MM.1S (cell line): ENCODE measurements around the gene CHRNB1.

Source experiments
- EZH2 ChIP-seq: fragments of 300-600 bp; sonication (generic); optimal IDR thresholded peaks from 2 replicates; pipeline ENCODE3; 2017; ENCODE audit warnings: low read depth, mild to moderate bottlenecking, antibody characterized with exemption, low read length, mixed read lengths
- EZH2phosphoT487 ChIP-seq: fragments of 300-600 bp; sonication (generic); IDR thresholded peaks from 2 replicates; pipeline ENCODE4 v1.6.1; 2018; ENCODE audit warnings: antibody characterized with exemption, low read length
- TF ChIP-seq, protein P1 (sequence below): fragments of 300-600 bp; sonication (generic); IDR thresholded peaks from 2 replicates; pipeline ENCODE4 v1.5.1; 2016; ENCODE audit warnings: antibody characterized with exemption, low read length, mixed read lengths

DNA sequence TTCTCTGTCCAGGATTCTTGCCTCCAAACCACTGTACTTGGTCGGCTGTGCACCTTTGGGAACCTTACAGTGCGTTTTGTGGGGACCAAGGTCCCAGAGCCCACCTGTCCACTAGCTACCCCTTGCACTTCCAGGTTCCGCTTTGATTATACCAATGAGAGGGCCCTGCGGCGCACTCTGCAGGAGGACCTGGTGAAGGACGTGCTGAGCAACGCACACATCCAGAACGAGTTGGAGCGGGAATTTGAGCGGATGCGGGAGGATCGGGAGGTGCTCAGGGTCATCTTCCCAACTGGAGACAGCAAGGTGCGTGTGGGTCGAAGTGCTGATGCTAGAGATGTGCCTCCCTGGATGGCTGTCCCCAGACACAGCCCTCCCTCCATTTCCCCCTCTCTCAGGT lies 58.1 kb downstream of the CHRNB1 start:
- TF ChIP-seq EZH2 (no peak), EZH2phosphoT487 (no peak)
- TF ChIP-seq, protein P1, sequence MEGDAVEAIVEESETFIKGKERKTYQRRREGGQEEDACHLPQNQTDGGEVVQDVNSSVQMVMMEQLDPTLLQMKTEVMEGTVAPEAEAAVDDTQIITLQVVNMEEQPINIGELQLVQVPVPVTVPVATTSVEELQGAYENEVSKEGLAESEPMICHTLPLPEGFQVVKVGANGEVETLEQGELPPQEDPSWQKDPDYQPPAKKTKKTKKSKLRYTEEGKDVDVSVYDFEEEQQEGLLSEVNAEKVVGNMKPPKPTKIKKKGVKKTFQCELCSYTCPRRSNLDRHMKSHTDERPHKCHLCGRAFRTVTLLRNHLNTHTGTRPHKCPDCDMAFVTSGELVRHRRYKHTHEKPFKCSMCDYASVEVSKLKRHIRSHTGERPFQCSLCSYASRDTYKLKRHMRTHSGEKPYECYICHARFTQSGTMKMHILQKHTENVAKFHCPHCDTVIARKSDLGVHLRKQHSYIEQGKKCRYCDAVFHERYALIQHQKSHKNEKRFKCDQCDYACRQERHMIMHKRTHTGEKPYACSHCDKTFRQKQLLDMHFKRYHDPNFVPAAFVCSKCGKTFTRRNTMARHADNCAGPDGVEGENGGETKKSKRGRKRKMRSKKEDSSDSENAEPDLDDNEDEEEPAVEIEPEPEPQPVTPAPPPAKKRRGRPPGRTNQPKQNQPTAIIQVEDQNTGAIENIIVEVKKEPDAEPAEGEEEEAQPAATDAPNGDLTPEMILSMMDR = peak; percentile 26
